OCI-LY7 (cell line): ENCODE measurements around the gene PPIL1.
"Not testable (repeated sequence)": the region's sequence is repeated elsewhere in the genome, so short reads cannot be mapped to it uniquely, and the experiment has no call there.

Source experiments
- EZH2phosphoT487 ChIP-seq: fragments of 200-600 bp; sonication (generic); IDR thresholded peaks from 2 replicates; pipeline ENCODE4 v1.6.1; 2018; ENCODE audit warnings: low read depth, borderline replicate concordance, mild to moderate bottlenecking, mixed run types, antibody characterized with exemption, low read length, moderate library complexity, mixed read lengths
- TF ChIP-seq, protein P1 (sequence below): fragments of 200-600 bp; sonication (generic); conservative IDR thresholded peaks from 2 replicates; pipeline ENCODE4 v1.5.1; 2014; ENCODE audit warnings: mild to moderate bottlenecking, antibody characterized with exemption, low read length, moderate library complexity, mixed read lengths

DNA sequence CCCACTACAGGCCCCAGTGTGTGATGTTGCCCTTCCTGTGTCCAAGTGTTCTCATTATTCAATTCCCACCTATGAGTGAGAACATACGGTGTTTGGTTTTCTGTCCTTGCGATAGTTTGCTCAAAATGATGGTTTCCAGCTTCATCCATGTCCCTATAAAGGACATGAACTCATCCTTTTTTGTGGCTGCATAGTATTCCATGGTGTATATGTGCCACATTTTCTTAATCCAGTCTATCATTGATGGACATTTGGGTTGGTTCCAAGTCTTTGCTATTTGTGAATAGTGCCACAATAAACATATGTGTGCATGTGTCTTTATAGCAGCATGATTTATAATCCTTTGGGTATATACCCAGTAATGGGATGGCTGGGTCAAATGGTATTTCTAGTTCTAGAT, 16.6 kb upstream of the PPIL1 start:
- TF ChIP-seq, protein P1, sequence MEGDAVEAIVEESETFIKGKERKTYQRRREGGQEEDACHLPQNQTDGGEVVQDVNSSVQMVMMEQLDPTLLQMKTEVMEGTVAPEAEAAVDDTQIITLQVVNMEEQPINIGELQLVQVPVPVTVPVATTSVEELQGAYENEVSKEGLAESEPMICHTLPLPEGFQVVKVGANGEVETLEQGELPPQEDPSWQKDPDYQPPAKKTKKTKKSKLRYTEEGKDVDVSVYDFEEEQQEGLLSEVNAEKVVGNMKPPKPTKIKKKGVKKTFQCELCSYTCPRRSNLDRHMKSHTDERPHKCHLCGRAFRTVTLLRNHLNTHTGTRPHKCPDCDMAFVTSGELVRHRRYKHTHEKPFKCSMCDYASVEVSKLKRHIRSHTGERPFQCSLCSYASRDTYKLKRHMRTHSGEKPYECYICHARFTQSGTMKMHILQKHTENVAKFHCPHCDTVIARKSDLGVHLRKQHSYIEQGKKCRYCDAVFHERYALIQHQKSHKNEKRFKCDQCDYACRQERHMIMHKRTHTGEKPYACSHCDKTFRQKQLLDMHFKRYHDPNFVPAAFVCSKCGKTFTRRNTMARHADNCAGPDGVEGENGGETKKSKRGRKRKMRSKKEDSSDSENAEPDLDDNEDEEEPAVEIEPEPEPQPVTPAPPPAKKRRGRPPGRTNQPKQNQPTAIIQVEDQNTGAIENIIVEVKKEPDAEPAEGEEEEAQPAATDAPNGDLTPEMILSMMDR = not testable (repeated sequence)
- not testable (repeated sequence) for TF ChIP-seq EZH2phosphoT487
